NB4 (cell line): Measurements from ENCODE around the gene WDFY4.

Experiments used
- DNase-seq: peaks from one replicate; pipeline ENCODE4 v3.0.0; 2010; ENCODE audit warnings: low read depth
- H3K4me3 ChIP-seq: one replicate; pipeline ENCODE4 v1.5.1; 2011; ENCODE audit warnings: mild to moderate bottlenecking, low read depth, low read length, moderate library complexity
- CTCF ChIP-seq: IDR thresholded peaks from one replicate; pipeline ENCODE4 v1.5.1; 2012; ENCODE audit warnings: low read depth, low read length
- MAX ChIP-seq: IDR thresholded peaks from 2 replicates; pipeline ENCODE4 v1.6.1; 2011; ENCODE audit warnings: low read depth, low read length
- MYC ChIP-seq: IDR thresholded peaks from 2 replicates; pipeline ENCODE4 v1.6.1; 2011; ENCODE audit warnings: low read depth, low read length
- POLR2A ChIP-seq: IDR thresholded peaks from 2 replicates; pipeline ENCODE4 v1.6.1; 2011; ENCODE audit warnings: mild to moderate bottlenecking; ENCODE audit not compliant: insufficient read length; ENCODE audit errors: extremely low read depth

Gene WDFY4

GRCh38 chr10:48970654-48971053 is 286.0 kb downstream of the WDFY4 start:
- no peak for TF ChIP-seq CTCF
- TF ChIP-seq MAX: no peak
- TF ChIP-seq MYC: no peak
- no peak for TF ChIP-seq POLR2A
- H3K4me3 ChIP-seq: no peak overlapping the region
- no peak for DNase-seq

GRCh38 chr10:48973065-48973464 is 288.4 kb downstream of the WDFY4 start:
- TF ChIP-seq MYC (no peak), CTCF (no peak), MAX (no peak), POLR2A (no peak)
- no peak overlapping the region for H3K4me3 ChIP-seq
- no peak for DNase-seq

GRCh38 chr10:48974510-48975156 is 290.0 kb downstream of the WDFY4 start:
- no peak overlapping the region for H3K4me3 ChIP-seq
- TF ChIP-seq CTCF (no peak), MYC (no peak), MAX (no peak)
- no peak for DNase-seq

GRCh38 chr10:48976196-48976595 is 291.5 kb downstream of the WDFY4 start:
- peak; percentile 16 for DNase-seq
- TF ChIP-seq CTCF: no peak
- TF ChIP-seq POLR2A: no peak
- no peak for TF ChIP-seq MAX
- TF ChIP-seq MYC: no peak
- no peak overlapping the region for H3K4me3 ChIP-seq

GRCh38 chr10:48978318-48978717 is 293.6 kb downstream of the WDFY4 start:
- TF ChIP-seq MYC (no peak), MAX (no peak), POLR2A (no peak), CTCF (no peak)
- no peak for DNase-seq
- no peak overlapping the region for H3K4me3 ChIP-seq

- H3K4me3 ChIP-seq: no peak overlapping the region
- TF ChIP-seq POLR2A (no peak), CTCF (peak; percentile 80)
- DNase-seq: peak; percentile 47
Observed at GRCh38 chr10:48981310-48981907, 296.7 kb downstream of the WDFY4 start.
